GM18870 (cell line): ENCODE measurements around the gene SDF2.
"Not testable (repeated sequence)": the region's sequence is repeated elsewhere in the genome, so short reads cannot be mapped to it uniquely, and the experiment has no call there.

Source experiments
- ATAC-seq: cut with Tn5 transposase; IDR thresholded peaks from one replicate; pipeline ENCODE4 v1.9.1; 2021; ENCODE audit warnings: moderate library complexity; ENCODE audit not compliant: unreplicated experiment

The SDF2 gene

DNA sequence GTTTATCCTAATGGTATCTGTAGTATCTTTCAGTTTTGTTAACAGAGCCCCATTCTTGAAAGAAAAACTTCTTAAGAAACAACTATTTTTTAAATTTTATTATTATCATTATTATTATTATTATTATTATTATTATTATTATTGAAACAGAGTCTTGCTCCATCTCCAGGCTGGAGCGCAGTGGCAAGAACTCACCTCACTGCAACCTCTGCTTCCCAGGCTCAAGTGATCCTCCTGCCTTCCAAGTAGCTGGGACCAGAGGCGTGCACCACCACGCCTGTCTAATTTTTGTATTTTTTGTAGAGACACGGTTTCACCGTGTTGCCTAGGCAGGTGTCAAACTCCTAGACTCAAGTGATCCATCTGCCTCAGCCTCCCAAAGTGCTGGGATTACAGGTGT, 23.7 kb upstream of the SDF2 start:
- ATAC-seq: no peak

DNA sequence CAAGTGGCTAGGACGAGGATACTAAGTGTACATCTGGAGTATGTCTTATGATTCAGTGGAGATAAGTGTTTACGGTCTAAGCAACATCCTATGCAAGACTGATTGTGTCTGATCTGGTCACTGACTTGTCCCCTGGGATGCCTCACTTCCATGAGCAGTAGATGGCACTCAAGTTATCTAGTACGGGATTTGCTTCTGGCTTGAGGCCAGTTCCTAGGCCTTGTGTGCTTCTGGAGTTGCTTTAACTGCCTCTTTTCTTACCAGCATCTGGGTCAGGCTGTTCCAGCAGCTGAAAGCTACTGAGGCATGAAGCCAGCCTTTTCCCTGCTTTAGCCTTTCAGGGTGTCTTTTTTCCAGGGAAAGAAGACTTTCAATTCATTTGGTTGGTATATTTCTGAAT, 23.3 kb upstream of the SDF2 start:
- ATAC-seq: no peak

DNA sequence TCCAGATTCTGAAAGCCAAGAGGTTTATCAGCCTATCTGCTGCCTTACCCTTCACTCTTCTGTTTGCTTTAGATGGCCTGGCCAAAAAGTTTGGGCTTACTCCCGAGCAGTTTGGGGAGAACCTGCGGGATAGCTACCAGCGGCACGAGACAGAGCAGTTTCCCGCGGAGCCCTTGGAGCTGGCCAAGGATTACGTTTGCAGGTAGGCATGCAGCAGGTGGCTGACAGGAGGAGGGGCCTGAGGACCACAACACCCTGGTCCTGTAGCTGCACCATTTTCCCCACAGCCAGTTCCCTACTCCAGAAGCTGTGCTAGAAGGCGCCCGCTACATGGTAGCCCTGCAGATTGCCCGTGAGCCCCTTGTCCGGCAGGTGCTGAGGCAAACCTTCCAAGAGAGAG, 20.9 kb upstream of the SDF2 start:
- ATAC-seq: no peak

DNA sequence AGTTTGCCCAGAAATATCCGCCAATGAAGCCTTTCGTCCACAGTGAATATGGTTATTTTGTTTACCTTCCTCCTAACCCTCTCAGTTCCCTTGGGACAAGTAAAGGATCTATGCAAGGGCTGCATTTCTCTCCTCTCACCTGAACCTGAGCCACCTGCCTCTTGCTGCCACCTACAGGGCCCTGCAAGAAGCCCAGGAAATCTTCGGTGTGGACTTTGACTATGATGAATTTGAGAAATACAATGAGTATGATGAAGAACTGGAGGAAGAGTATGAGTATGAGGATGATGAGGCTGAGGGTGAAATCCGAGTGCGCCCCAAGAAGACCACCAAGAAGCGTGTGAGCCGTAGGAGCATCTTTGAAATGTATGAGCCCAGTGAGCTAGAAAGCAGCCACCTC, 14.3 kb upstream of the SDF2 start:
- no peak for ATAC-seq

DNA sequence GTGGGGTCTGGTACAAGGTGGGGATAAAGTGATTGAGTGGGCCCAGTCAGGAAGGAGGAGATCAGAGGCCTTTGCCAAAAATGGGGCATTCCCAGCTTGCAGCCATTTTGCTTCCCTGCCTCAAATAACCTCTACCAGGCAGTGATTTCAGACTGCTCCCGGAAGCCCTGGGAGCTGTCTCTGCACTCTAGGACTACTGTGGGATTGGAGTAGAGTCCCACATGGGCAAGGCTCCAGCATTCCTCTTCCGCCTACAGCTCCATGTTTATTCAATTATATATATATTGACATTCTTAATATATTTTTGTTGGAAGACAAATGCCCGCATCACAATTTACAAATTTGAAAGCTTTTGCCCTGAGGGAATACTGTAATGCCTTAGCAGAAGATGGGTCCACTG, 13.8 kb upstream of the SDF2 start:
- no peak for ATAC-seq

DNA sequence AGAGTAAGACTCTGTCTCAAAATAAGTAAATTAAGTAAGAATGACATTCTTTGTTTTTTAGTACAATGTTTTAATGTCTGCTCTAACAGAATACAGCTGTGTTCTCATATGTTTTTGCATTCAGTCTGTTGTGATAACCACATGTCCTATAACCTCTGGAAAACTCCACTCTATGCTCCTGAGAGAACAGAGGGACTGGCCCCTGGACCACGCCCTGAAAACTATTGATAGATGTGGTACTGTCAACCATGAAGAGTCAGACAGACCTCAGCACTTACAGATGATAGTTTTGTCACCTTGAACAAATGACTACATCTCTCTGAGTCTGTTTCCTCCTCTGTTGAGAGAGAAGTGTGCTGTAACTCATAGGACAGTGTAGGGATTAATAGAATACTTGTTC, 8.2 kb upstream of the SDF2 start:
- no peak for ATAC-seq

DNA sequence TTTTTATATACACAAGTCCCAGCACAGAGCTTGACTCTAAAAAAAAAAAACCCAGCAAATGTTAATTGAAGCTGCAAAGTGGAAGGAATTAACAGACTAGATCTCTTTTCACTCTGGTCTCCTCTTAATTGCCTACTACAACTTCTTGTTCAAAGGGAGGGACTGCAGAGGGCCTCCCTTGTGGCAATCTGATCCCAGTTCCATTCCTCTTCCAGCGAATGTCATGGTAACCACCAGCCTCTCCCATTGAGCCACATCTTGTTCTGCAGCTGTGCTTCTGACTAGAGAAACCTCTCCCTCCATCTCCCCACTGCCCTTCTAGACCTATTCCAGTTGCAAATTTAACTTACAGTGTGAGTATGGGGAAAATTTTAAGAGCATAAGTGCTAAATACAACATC, 6.2 kb upstream of the SDF2 start:
- ATAC-seq: no peak

DNA sequence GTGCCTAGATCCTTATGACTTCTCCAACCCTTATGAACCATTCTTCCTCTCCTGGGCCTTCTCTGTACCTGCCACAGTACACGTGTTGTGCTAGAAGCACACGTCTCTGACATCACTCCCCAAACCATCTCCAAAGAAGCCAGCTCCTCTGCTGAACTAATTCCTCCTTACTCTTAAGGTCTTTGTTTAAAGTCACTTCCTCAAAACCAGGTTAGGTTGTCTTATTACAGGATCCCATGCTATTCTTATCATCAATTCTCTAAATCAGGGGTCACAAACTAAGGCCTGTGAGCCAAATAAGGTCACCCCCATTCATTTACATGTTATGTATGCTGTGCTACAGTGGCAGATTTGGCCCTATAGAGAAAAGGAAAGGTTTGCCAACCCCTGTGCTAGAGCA, 4.3 kb upstream of the SDF2 start:
- ATAC-seq: no peak

DNA sequence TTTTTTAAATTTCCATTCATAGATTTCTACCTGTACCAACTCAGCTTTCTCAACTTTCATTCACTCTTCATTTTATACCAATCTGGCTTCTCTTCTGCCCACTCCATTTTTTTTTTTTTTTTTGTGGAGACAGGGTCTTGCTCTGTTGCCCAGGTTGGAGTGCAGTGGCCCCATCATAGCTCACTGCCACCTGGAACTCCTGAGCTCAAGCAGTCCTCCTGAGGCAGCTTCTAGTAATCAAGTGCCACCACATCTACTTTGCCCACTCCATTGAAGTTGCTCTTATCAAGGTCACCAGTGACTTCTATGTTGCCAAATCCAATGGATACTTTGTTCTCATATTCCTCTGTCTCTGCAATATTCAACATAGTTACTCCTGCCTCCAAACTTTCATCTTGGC, 2.0 kb upstream of the SDF2 start:
- ATAC-seq: no peak

DNA sequence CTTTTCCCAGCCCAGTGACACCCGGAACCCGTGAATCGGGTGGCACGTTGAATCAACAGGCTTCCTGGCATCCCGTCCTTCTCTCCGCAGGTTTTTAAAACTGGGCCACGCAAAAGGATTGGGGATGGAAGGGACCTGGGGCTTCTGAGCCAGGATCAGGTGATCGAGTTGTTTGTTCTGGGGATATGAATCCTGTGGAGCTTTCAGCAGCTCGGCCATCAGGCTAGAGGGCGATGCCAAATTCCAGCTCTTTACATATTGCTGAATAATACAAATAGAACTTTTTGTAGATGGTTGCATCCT, 772 bp upstream of the SDF2 start:
- ATAC-seq: no peak

DNA sequence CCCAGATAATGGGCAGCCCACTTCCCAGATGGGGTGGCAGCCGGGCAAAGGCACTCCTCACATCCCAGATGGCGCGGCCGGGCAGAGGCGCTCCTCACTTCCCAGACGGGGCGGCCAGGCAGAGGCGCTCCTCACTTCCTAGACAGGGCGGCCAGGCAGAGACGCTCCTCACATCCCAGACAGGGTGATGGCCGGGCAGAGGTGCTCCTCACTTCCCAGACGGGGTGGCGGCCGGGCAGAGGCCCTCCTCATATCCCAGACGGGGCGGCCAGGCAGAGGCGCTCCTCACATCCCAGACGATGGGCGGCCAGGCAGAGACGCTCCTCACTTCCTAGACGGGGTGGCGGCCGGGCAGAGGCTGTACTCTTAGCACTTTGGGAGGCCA, 2.2 kb downstream of the SDF2 start:
- ATAC-seq: not testable (repeated sequence)

DNA sequence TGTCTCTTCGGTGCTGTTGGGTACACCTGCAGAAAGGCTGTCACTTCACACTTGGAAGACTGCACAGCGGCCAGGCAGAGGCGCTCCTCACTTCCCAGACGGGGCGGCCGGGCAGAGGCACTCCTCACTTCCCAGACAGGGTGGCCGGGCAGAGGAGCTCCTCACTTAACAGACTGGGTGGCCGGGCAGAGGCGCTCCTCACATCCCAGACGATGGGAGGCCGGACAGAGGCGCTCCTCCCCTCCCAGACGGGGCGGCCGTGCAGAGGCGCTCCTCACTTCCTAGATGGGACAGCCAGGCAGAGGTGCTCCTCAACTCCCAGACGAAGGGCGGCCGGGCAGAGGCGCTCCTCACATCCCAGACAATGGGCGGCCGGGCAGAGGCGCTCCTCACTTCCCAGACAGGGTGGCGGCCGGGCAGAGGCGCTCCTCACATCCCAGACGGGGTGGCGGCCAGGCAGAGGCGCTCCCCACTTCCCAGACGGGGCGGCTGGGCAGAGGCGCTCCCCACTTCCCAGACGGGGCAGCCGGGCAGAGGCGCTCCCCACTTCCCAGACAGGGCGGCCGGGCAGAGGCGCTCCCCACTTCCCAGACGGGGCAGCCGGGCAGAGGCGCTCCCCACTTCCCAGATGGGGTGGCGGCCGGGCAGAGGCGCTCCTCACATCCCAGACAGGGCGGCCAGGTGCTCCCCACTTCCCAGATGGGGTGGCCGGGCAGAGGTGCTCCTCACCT, 2.8 kb downstream of the SDF2 start:
- not testable (repeated sequence) for ATAC-seq

DNA sequence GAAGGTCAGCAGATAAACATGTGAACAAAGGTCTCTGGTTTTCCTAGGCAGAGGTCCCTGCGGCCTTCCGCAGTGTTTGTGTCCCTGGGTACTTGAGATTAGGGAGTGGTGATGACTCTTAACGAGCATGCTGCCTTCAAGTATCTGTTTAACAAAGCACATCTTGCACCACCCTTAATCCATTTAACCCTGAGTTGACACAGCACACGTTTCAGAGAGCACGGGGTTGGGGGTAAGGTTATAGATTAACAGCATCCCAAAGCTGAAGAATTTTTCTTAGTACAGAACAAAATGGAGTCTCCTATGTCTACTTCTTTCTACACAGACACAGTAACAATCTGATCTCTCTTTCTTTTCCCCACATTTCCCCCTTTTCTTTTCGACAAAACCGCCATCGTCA, 3.4 kb downstream of the SDF2 start:
- not testable (repeated sequence) for ATAC-seq

DNA sequence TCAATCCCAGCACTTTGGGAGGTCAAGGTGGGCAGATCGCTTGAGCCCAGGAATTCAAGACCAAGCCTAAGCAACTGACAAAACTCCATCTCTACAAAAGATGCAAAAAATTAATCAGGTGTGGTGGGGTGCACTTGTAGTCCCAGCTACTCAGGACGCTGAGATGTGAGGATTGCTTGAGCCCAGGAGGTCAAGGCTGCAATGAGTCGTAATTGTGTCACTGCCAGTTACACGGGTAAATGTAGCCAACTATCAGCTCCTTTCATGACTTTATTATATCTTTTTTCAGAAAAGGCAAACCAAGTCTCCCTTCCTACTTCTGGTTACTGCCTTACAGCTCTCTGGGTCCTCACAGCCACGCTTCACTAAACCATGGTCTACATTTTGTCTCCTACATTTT, 4.0 kb downstream of the SDF2 start:
- ATAC-seq: no peak

DNA sequence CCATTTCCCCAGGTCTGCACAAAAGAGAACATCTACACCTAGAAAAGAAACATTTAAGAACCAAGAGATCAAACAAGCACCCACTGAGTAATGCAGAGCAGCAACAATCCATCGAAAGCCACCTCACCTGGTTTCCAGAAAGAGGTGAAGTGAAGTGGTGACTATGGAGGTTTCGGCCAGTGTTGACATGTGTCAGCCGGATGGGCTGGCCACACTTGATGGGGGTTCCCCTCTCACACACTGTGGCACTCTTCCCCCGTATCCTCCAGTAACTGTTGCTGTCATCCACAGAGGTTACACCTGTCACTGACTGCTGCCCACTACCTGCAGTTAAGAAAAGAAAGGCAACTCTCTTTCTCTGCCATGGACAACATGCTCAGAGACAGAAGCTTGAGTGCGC, 6.5 kb downstream of the SDF2 start:
- no peak for ATAC-seq

DNA sequence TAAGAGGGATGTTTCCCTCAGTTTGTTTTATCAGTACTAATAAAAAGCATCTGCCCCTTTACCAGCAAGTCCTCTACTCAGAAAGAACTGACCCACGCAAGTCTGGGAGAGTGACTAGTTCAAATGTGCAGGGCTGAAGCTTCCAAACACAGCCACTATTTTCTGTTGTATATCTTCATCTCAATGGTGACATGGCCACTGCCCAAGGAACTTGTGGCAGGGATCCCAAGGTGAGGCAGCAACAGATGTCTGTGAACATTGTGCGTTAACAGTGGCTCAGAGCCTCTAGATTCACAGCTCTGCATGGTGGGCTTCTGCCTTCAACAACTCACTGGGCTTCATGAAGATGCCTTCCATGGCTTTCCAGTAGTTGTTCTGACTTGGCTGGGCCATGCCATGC, 13.0 kb downstream of the SDF2 start:
- ATAC-seq: no peak

DNA sequence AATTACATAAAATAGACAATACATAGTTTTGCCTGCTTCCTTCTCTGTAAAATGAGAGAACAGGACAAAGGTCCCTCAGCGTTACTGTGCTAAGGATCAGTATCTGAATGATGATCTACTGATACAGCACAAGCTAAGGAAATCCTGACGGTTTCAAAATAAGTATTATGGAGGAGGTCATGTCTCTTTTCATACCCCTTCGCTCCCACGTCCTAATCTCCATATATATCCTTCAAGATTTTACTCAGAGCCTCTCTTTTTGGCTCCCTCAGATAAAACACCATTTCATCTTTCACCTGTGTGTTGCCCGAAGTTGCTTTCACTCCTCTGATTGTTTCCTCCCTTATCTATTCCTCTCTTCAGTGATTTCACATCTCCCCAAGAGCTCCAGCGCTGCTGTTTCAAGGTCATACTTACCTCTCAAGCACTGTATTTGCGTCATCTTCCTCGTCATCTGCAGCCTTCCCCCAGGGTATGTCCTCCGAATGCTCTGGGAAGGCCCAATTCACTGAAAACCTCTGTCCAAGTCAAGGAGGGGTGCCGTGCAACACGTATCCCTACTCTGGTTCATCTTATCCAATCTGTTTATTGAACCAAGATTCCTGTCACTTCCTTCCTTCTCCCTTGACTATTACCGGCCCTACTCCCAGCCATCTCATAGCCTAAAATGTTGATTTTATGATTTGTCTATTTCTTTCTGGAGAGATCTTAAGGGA, 15.5 kb downstream of the SDF2 start:
- ATAC-seq: no peak

DNA sequence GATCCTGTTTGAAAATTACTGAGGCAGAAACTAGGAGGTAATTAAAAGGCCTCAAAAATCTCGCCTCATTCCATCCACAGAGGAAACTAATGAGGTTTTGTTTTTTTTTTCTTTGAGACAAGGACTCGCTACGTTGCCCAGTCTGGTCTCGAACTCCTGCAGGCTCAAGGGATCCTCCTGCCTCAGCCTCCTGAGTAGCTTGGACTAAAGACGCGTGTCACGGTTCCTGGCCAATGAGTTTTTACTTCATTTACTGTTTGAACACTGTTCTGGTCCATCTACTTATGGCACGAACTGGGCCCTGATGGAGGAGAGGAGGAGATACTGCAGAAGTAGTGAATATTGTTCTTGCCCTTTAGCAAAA, 16.1 kb downstream of the SDF2 start:
- ATAC-seq: no peak

DNA sequence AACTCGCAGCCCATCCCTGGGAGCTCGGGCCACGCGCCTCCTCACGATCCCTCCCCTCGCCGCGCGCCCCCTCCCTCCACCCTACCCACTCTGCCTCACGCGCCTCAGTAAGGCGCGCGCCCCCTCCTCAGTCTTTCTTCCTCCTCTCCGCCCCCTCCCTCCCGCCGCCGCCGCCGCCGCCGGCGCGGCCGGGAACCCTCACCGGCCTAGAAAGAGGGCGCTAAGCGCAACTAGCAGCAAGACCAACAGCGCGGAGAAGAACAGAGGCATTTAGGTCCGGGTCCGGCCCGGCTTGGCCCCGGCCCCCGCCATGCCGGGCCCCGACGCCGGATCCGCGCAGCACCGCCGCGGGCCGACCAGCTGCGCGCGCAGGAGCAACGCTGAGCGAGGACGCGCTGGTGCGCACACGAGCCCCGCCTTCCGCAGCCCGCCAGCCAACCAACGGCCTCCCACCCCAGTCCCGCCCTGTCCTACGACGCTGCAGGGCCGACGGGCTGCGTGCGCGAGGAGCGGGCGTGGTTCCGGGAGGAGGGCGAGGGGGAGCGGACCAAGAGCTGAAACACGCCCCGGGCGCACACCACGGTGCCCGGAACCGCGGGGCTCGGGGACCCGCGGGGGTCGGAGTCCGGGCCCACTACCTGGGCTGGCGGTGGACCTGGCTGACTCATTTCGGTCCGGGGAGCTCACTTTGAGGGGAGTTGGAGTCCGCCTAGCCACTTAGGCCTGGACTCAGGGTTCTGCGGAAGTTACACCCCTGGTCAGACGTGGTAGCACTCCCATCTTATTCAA, 16.7 kb downstream of the SDF2 start, which contains the start of gene BLTP2:
TSS of gene BLTP2 (minus strand) at position 372 of the 789 bp plus-strand sequence. CDS start at position 270, 102 bp downstream.
- peak; percentile 61 for ATAC-seq

DNA sequence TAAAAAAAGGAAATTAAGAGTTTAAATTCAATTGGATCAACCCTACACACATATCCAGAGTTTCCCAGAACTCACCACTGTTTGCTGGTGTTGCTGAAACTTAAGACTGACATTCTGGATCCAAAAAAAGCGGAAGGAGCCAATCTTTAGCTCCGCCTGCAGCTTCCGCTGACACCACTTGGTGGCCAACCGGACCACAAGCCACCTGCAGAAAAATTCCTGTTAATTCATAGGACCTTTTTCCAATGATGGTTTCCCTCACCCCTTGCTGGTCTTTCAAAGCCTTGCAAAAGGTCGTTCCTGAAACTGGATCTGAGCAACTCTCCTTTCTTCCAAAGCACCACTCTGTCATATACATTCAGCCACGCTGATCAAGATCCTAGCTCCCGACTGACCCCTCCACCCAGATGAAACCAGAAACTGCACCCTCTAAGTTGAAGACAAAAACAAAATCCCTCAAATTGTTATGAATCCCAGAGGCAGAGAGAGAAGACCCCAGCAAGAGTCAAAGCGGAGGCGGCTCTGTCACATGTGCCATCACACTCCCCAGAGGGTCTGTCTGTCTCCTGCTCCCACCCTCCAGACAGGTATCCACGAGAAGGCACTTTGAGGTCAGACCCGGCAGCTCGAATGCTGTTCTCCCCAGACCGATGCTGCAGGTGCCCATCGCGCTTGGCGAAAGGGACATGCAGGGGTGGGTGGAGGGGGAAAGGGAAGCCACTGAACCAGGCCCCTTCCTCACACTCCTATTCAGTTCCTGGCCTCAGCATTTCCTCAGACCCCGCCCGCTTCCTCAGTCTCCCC, 17.5 kb downstream of the SDF2 start:
- ATAC-seq: no peak

DNA sequence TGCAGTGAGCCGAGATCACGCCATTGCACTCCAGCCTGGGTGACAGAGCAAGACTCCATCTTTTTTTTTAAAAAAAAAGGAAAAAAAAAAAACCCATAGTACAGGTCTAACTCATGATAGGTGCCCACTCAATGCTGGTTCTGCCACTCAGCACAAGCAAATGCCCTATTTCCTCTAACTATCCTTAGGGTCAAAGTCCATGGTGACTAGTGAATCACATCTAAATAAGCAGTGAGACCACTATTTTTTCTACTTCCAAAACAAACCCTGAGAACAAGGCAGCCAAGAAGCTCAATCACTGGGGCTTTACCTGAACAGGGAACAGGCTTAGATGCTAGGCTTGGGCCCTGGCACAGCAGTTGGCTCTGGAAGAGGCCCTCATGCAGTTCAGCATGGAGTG, 20.1 kb downstream of the SDF2 start:
- no peak for ATAC-seq
